Sigmoid colon (tissue), 4 donors: ENCODE data around the gene NRG3.

Source experiments
- EP300 ChIP-seq, 4 donors: sonication (generic); formaldehyde crosslinking; IDR thresholded peaks; one replicate each; pipeline ENCODE4 v1.6.1; 2017; ENCODE audit warnings: antibody characterized with exemption in 4 of 4
- POLR2A ChIP-seq, 2 donors: fragments of 450-650 bp; IDR thresholded peaks; one replicate each; pipeline ENCODE4 v1.6.1; 2016; ENCODE audit warnings: antibody characterized with exemption in 2 of 2, mild to moderate bottlenecking in 2 of 2, moderate library complexity in 2 of 2
- POLR2AphosphoS5 ChIP-seq, 4 donors: sonication (generic); formaldehyde crosslinking; IDR thresholded peaks; one replicate each; pipeline ENCODE4 v1.6.1; 2017; ENCODE audit warnings: antibody characterized with exemption in 4 of 4
- TF ChIP-seq, protein P1 (sequence below), 4 experiments: fragments of 450-650 bp in 3 of 4; fragments of 200-600 bp in 1 of 4; IDR thresholded peaks; one replicate each; pipeline ENCODE4 v1.5.1; 2016 to 2019; ENCODE audit warnings: antibody characterized with exemption in 4 of 4, mild to moderate bottlenecking in 3 of 4, moderate library complexity in 2 of 4

DNA sequence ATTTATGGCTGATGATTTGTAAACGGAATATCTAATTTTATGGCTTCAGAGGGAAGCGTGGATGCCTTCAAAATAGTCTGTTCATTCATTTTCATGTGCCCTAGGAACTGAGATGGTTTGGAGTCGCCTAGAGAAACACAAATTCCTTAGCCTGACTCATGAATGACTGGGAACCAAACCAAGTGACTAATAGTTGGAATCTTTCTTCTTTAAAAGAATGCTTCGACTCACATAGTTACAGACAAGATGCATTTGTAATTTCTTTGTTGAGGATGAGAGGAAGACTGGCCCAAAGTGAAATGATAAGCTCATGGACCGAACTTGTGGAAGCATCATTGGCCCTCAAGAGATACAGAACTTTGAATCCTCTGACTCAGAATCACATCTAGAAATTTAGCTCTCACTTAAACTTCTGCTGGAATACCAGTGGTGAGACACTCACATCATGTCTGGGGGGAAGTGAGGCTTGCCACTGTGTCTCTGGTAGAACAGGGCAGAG lies 1107.2 kb downstream of the NRG3 start:
- TF ChIP-seq, protein P1, sequence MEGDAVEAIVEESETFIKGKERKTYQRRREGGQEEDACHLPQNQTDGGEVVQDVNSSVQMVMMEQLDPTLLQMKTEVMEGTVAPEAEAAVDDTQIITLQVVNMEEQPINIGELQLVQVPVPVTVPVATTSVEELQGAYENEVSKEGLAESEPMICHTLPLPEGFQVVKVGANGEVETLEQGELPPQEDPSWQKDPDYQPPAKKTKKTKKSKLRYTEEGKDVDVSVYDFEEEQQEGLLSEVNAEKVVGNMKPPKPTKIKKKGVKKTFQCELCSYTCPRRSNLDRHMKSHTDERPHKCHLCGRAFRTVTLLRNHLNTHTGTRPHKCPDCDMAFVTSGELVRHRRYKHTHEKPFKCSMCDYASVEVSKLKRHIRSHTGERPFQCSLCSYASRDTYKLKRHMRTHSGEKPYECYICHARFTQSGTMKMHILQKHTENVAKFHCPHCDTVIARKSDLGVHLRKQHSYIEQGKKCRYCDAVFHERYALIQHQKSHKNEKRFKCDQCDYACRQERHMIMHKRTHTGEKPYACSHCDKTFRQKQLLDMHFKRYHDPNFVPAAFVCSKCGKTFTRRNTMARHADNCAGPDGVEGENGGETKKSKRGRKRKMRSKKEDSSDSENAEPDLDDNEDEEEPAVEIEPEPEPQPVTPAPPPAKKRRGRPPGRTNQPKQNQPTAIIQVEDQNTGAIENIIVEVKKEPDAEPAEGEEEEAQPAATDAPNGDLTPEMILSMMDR (IDR thresholded peaks at IDR 0.05), result no peak
- TF ChIP-seq POLR2A (IDR thresholded peaks at IDR 0.05) (no peak), POLR2AphosphoS5 (IDR thresholded peaks at IDR 0.05) (no peak), EP300 (IDR thresholded peaks at IDR 0.05) (no peak)
